ENCODE measurements around the gene UROS.

UROS gene

DNA sequence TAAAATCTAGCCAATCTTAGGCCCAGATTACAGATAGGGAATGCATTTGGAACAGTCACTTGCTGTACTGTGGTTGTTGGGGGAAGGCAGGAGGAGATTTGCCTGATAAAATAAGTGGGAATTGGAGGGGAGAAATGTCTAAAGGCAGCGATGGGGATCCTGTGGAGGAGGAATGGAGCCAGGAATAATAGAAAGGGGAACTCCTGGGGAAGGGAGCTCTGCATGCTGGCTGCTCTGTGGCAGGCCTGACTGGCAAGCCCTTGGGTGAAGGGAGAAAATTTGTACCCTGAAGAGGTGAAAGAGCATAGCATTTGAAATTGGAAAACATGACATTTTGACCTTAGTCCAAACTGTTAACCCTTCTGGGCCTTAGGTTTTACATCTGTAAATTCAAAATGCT lies 61.1 kb downstream of the UROS start:
- DNase-seq = no peak

DNA sequence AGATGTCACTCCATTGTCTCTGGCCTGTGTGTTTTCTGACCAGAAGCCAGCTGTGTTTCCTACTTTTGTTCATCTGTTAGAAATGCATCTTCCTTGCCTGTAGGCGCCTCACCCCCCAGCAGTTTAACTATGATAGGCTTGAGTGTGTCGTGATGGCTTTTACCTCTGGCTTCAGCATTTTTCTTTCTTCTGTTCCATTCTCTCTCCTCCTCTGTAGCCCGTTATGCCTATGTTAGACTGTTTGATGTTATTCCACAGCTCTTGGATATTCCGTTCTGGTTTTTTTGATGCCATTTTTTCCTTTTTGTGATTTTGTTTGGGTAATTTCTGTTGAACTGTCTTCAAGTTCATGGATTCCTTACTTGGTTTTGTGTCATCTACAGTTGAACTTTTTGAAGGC lies 65.3 kb downstream of the UROS start:
- DNase-seq = no peak

GRCh38 chr10:125756853-125757487 lies 66.1 kb downstream of the UROS start:
- no peak for DNase-seq

- DNase-seq = no peak
Measured at GRCh38 chr10:125756196-125756595, 66.9 kb downstream of the UROS start.

DNA sequence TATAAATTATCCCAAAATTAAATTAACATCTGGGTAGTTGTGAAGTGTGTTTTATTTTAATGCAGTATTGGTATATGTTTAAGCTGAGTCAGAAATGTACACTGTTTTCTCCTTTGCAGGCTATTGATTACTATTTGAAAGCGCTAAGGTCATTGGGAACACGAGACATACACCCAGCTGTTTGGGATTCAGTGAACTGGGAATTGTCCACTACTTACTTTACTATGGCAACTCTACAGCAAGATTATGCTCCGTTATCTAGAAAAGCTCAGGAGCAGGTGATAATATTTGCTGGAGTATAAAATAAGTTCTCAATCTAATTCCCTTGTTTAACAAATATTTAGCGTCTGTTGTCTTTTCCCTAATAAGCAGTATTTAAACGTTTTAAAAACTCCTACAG lies 75.6 kb downstream of the UROS start:
- DNase-seq = no peak

DNA sequence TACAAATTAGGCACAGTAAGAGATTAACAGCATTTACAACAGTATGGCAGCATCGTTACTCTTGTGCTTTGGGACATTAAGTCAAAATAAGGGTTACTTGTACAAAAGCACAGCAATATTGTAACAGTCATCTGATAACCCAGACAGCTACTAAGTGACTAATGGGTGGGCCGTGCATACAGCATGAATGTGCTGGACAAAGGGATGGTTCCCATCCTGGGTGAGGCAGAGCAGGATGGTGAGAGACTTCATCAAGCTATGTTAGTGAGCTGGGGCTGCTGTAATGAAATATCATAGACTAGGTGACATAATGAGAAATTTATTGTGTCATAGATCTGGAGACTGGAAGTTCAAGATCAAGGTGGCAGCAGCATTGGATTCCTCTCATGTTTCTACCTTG lies 78.1 kb downstream of the UROS start:
- no peak for DNase-seq

GRCh38 chr10:125742465-125742864 lies 80.6 kb downstream of the UROS start:
- DNase-seq = no peak

GRCh38 chr10:125739994-125740679 lies 82.9 kb downstream of the UROS start:
- DNase-seq = no peak
